Osteocyte (in vitro differentiated cells): ENCODE results near the gene SLC16A5. TPM values are rescaled to one million over a fixed set of nuclear protein-coding genes. Genes with fewer than 3 reads are reported as not detected.
A peak's percentile ranks its signal among the peaks of the same experiment; 100 is the strongest.

Experiments
- DNase-seq: peaks from one replicate; pipeline ENCODE4 v3.0.0; 2021; ENCODE audit warnings: mixed read lengths; ENCODE audit not compliant: unreplicated experiment; ENCODE audit errors: extremely low spot score
- H3K27ac Mint-ChIP-seq: one replicate; pipeline ENCODE4 v1.8.0; 2021; ENCODE audit warnings: mild to moderate bottlenecking, mixed read lengths; ENCODE audit not compliant: unreplicated experiment
- H3K27me3 Mint-ChIP-seq: one replicate; pipeline ENCODE4 v1.8.0; 2021; ENCODE audit warnings: mixed read lengths; ENCODE audit not compliant: unreplicated experiment
- H3K36me3 Mint-ChIP-seq: one replicate; pipeline ENCODE4 v1.8.0; 2021; ENCODE audit warnings: mixed read lengths; ENCODE audit not compliant: unreplicated experiment
- H3K4me1 Mint-ChIP-seq: one replicate; pipeline ENCODE4 v1.8.0; 2021; ENCODE audit warnings: mixed read lengths; ENCODE audit not compliant: unreplicated experiment
- H3K4me3 Mint-ChIP-seq: one replicate; pipeline ENCODE4 v1.8.0; 2021; ENCODE audit warnings: mild to moderate bottlenecking, moderate library complexity, mixed read lengths; ENCODE audit not compliant: unreplicated experiment
- H3K9me3 Mint-ChIP-seq: one replicate; pipeline ENCODE4 v1.8.0; 2021; ENCODE audit warnings: mixed read lengths; ENCODE audit not compliant: unreplicated experiment
- total RNA-seq: library from RNA; stranded (reverse); gene quantifications from 2 replicates; pipeline ENCODE4 v1.2.1, GENCODE V29; 2021
- TF ChIP-seq, protein P1 (sequence below): fragments of 200-600 bp; sonication (generic); IDR thresholded peaks from 2 replicates; pipeline ENCODE4 v1.5.0; 2021; ENCODE audit warnings: antibody characterized with exemption, mild to moderate bottlenecking, moderate library complexity

Gene SLC16A5
- total RNA-seq, 1 donor from 2014 or later = 7.0 TPM

DNA sequence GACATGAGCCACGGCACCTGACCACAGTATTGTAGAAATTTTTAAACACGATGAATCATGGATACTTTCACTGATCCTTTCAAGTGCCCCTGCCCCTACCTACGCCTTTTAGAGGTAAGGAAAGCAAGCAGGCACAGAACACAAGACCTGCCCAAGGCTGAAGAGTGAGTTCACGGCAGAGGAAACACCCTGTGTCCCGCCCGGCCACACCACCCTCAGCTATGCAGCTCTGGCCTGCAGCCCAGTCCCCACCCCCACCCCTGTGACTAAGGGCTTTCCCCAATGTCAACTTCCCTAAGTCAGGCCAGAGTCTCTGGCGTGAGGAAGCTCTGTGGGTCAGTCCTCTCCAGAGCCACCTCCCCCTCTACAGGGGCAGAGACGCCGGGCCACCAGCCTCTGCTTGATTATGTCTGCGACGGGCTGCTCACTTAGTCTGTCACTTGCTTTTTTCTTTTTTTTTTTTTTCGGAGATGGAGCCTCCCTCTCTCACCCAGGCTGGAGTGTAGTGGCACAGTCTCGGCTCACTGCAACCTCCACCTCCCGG is 8.4 kb downstream of the SLC16A5 start:
- TF ChIP-seq, protein P1, sequence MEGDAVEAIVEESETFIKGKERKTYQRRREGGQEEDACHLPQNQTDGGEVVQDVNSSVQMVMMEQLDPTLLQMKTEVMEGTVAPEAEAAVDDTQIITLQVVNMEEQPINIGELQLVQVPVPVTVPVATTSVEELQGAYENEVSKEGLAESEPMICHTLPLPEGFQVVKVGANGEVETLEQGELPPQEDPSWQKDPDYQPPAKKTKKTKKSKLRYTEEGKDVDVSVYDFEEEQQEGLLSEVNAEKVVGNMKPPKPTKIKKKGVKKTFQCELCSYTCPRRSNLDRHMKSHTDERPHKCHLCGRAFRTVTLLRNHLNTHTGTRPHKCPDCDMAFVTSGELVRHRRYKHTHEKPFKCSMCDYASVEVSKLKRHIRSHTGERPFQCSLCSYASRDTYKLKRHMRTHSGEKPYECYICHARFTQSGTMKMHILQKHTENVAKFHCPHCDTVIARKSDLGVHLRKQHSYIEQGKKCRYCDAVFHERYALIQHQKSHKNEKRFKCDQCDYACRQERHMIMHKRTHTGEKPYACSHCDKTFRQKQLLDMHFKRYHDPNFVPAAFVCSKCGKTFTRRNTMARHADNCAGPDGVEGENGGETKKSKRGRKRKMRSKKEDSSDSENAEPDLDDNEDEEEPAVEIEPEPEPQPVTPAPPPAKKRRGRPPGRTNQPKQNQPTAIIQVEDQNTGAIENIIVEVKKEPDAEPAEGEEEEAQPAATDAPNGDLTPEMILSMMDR = no peak
- no peak overlapping the region for H3K4me3 Mint-ChIP-seq
- no peaks in the 10 kb centered on the region for H3K27me3 Mint-ChIP-seq
- H3K4me1 Mint-ChIP-seq = peaks cover 23% of the 10 kb centered on the region
- DNase-seq = no peak
- peak overlapping the region; percentile 8 for H3K27ac Mint-ChIP-seq
- H3K36me3 Mint-ChIP-seq = no peaks in the 10 kb centered on the region
- H3K9me3 Mint-ChIP-seq = no peaks in the 10 kb centered on the region

GRCh38 chr17:75097865-75098264 is 10.1 kb downstream of the SLC16A5 start:
- TF ChIP-seq, protein P1 = no peak
- H3K9me3 Mint-ChIP-seq = no peaks in the 10 kb centered on the region
- H3K4me1 Mint-ChIP-seq = peaks cover 8% of the 10 kb centered on the region
- H3K27me3 Mint-ChIP-seq = no peaks in the 10 kb centered on the region
- H3K4me3 Mint-ChIP-seq = no peak overlapping the region
- no peak for DNase-seq
- H3K27ac Mint-ChIP-seq = no peak overlapping the region
- H3K36me3 Mint-ChIP-seq = no peaks in the 10 kb centered on the region

DNA sequence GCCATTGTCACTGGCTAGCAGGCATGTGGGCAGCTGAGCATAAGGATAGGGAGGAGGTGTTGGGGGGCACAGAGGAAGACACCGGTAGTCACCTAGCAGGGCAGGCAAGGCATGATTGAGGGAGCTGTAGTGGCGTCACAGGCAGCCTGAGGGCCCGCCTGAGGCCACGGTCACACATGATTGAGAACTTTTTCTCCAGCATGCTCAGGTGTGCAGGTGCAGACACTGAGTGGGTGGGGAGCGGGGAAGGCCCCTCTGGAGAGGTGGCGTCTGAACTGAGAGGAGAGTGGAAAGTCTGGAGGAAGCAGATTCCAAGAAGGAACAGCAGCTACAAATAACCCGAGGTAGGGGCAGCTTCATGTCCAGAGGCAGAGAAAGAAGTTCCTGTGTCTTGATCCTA is 11.1 kb downstream of the SLC16A5 start:
- TF ChIP-seq, protein P1 = no peak

DNA sequence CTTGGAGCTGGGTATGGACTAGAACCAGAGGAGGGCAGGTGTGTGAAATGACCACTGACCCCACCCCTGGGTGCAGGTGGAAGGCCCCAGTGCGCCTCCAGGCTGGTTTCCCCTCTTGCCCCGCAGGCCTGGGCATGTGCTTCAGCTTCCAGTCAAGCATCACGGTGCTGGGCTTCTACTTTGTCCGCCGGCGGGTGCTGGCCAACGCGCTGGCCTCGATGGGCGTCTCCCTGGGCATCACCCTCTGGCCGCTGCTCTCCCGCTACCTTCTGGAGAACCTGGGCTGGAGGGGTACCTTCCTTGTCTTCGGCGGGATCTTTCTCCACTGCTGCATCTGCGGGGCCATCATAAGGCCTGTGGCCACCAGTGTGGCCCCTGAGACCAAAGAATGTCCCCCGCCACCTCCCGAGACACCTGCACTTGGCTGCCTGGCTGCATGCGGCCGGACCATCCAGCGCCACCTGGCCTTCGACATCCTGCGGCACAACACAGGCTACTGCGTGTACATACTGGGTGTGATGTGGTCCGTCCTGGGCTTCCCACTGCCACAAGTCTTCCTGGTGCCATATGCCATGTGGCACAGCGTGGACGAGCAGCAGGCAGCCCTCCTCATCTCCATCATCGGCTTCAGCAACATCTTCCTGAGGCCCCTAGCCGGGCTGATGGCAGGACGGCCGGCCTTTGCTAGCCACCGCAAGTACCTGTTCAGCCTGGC is 12.3 kb downstream of the SLC16A5 start:
- DNase-seq = no peak
- Mint-ChIP-seq H3K27ac (no peak overlapping the region), H3K36me3 (no peaks in the 10 kb centered on the region), H3K9me3 (no peaks in the 10 kb centered on the region), H3K4me1 (peaks cover 7% of the 10 kb centered on the region), H3K4me3 (no peak overlapping the region), H3K27me3 (no peaks in the 10 kb centered on the region)
- TF ChIP-seq, protein P1 = no peak

More for the DNA sequence above, 11.1 kb downstream of the SLC16A5 start:
- Mint-ChIP-seq H3K4me3 (no peak overlapping the region), H3K36me3 (no peaks in the 10 kb centered on the region), H3K27ac (no peak overlapping the region), H3K4me1 (peaks cover 7% of the 10 kb centered on the region), H3K27me3 (no peaks in the 10 kb centered on the region), H3K9me3 (no peaks in the 10 kb centered on the region)
- no peak for DNase-seq

- Mint-ChIP-seq H3K4me1 (peaks cover 6% of the 10 kb centered on the region), H3K4me3 (no peak overlapping the region), H3K36me3 (peaks cover 2% of the 10 kb centered on the region), H3K27me3 (no peaks in the 10 kb centered on the region), H3K27ac (no peak overlapping the region), H3K9me3 (no peaks in the 10 kb centered on the region)
- TF ChIP-seq, protein P1 = no peak
- no peak for DNase-seq
Observed at GRCh38 chr17:75102385-75102821, 14.6 kb downstream of the SLC16A5 start.
